CD4-positive, alpha-beta T cell (primary cell): Measurements from ENCODE around the gene CARD16. TPM values are rescaled to one million over a fixed set of nuclear protein-coding genes. Genes with fewer than 3 reads are reported as not detected.

Experiments
- ATAC-seq: fragments of 200-7000 bp; cut with Tn5 transposase; one replicate; pipeline ENCODE4 v1.10.0; 2022; ENCODE audit warnings: mild to moderate bottlenecking; ENCODE audit not compliant: poor library complexity
- CTCF ChIA-PET: fragments of 350-600 bp; sonication (Branson Sonifier 250); formaldehyde crosslinking; loops from one replicate; lab custom pipeline; 2021; ENCODE audit warnings: antibody characterized with exemption, inconsistent platforms; lab: Charles Lee
- POLR2A ChIA-PET: fragments of 350-600 bp; sonication (Branson Sonifier 250); formaldehyde crosslinking; loops from one replicate; lab custom pipeline; 2021; ENCODE audit warnings: antibody characterized with exemption, inconsistent platforms; lab: Charles Lee
- DNase-seq, 14 experiments: peaks; one replicate each; pipeline ENCODE4 v3.0.0-alpha.2; 2013 to 2020; ENCODE audit warnings: mixed read lengths in 2 of 14
- H3K27ac ChIP-seq, 2 donors: one replicate each; pipeline versions ENCODE4 v1.5.1 to v1.7.0; 2013; ENCODE audit warnings: low read length in 2 of 2, low read depth in 1 of 2, mild to moderate bottlenecking in 1 of 2
- H3K27me3 ChIP-seq, 2 experiments: 1 replicate in 1 of 2; 2 replicates in 1 of 2; pipeline versions ENCODE4 v1.6.1 to v1.7.0; 2013; ENCODE audit warnings: low read length in 2 of 2, control low read depth in 1 of 2, mild to moderate bottlenecking in 1 of 2, moderate library complexity in 1 of 2; ENCODE audit not compliant: insufficient read depth in 2 of 2, control insufficient read depth in 1 of 2
- H3K36me3 ChIP-seq: one replicate; pipeline ENCODE4 v1.6.1; 2013; ENCODE audit warnings: low read length, control low read depth; ENCODE audit not compliant: insufficient read depth
- H3K4me1 ChIP-seq: one replicate; pipeline ENCODE4 v1.6.1; 2013; ENCODE audit warnings: low read length, control low read depth; ENCODE audit not compliant: insufficient read depth
- H3K4me3 ChIP-seq: one replicate; pipeline ENCODE4 v1.5.1; 2013; ENCODE audit warnings: mild to moderate bottlenecking, low read length, moderate library complexity
- H3K9me3 ChIP-seq, 2 experiments: 1 replicate in 1 of 2; 2 replicates in 1 of 2; pipeline versions ENCODE4 v1.6.1 to v1.7.0; 2013; ENCODE audit warnings: low read length in 2 of 2, mild to moderate bottlenecking in 2 of 2, control low read depth in 1 of 2, moderate library complexity in 1 of 2; ENCODE audit not compliant: control insufficient read depth in 1 of 2, insufficient read depth in 1 of 2
- H3K27ac Mint-ChIP-seq: one replicate; pipeline ENCODE4 v1.8.0; 2020; ENCODE audit warnings: mixed read lengths
- H3K27me3 Mint-ChIP-seq: one replicate; pipeline ENCODE4 v1.8.0; 2021; ENCODE audit warnings: mixed read lengths
- H3K36me3 Mint-ChIP-seq: one replicate; pipeline ENCODE4 v1.8.0; 2021; ENCODE audit warnings: low read depth, mixed read lengths
- H3K4me1 Mint-ChIP-seq: one replicate; pipeline ENCODE4 v1.8.0; 2021; ENCODE audit warnings: low read depth, mixed read lengths
- H3K4me3 Mint-ChIP-seq: one replicate; pipeline ENCODE4 v1.8.0; 2020; ENCODE audit warnings: mild to moderate bottlenecking, mixed read lengths
- H3K9me3 Mint-ChIP-seq: one replicate; pipeline ENCODE4 v1.8.0; 2020; ENCODE audit warnings: mixed read lengths
- CTCF ChIP-seq: fragments of 200-600 bp; IDR thresholded peaks from one replicate; pipeline ENCODE4 v1.8.0; 2022; ENCODE audit warnings: antibody characterized with exemption, mild to moderate bottlenecking
- intact Hi-C, 2 experiments: fragments of 100-400 bp; cut with DNase I in 1 of 2; cut with micrococcal nuclease in 1 of 2; formaldehyde crosslinking; loops; one replicate each; pipeline versions ENCODE4 v1.15.1 to v1.9.0; 2023 to 2025; cut with DNase I, micrococcal nuclease
- total RNA-seq, 174 experiments: library from RNA in 2 of 174; stranded (reverse) in 2 of 174; gene quantifications; one replicate each; pipeline ENCODE4 v1.2.3 and lab custom pipeline; 2021 to 2026

The CARD16 gene
- total RNA-seq, 2 experiments from 2014 or later: 22.4 to 23.6 TPM

DNA sequence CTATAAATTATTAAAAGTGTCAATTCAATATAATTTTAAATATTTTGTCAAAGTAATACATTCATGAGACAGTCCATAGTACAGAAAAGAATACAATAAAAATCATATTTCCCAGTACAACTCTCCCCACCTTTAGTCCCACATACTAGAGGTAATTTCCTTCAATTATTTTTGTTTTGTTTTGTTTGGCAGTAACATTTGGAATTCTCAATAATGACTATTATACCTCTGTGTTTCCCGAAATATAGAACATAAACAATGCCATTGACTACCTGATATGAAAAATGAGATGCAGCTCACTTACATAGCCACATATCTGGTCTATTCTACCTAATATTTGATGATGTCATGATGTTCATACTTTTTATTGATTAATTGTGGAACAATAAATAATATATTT is 52.4 kb downstream of the CARD16 start:
- no peaks in the 10 kb centered on the region for H3K36me3 Mint-ChIP-seq
- ATAC-seq (no peak), DNase-seq (no peak)
- CTCF ChIA-PET: no interaction called here
- TF ChIP-seq CTCF: no peak
- no peak overlapping the region for H3K4me3 Mint-ChIP-seq
- no peaks in the 10 kb centered on the region for H3K27me3 Mint-ChIP-seq
- Histone ChIP-seq H3K9me3 (no peaks in the 10 kb centered on the region), H3K36me3 (no peaks in the 10 kb centered on the region), H3K27ac (no peak overlapping the region), H3K4me3 (no peak overlapping the region), H3K4me1 (no peaks in the 10 kb centered on the region), H3K27me3 (no peaks in the 10 kb centered on the region)
- POLR2A ChIA-PET: no interaction called here
- no peaks in the 10 kb centered on the region for H3K4me1 Mint-ChIP-seq
- H3K27ac Mint-ChIP-seq: no peak overlapping the region
- intact Hi-C loops: no loop called here
- H3K9me3 Mint-ChIP-seq: peaks cover 5% of the 10 kb centered on the region

DNA sequence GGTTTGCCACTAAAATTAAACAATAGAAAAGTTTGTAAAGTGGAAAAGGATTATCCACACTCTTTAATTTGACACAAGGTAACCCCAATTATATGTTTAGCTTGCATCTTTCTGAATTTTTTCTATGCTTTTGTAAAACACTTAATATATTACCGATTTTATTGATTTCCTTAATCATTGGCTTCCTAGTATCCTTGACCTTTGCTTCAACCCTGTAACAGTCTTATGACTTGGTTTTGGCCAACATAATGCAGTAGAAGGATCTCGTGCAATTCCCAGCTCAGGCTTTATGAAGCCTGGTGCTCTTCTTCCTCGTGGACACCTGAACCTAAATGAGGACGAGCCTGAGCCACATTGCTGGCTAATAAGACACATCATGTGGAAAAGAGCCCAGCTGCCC is 53.1 kb downstream of the CARD16 start:
- Histone ChIP-seq H3K36me3 (no peaks in the 10 kb centered on the region), H3K27ac (no peak overlapping the region), H3K4me3 (no peak overlapping the region), H3K9me3 (peaks cover 0 to 2% of the 10 kb centered on the region in 2 experiments), H3K4me1 (no peaks in the 10 kb centered on the region), H3K27me3 (no peaks in the 10 kb centered on the region)
- no peak for DNase-seq
- Mint-ChIP-seq H3K4me3 (no peak overlapping the region), H3K27me3 (no peaks in the 10 kb centered on the region), H3K36me3 (no peaks in the 10 kb centered on the region), H3K27ac (no peak overlapping the region), H3K4me1 (no peaks in the 10 kb centered on the region), H3K9me3 (peaks cover 5% of the 10 kb centered on the region)
- CTCF ChIA-PET: no interaction called here
- ATAC-seq: no peak
- POLR2A ChIA-PET: no interaction called here
- intact Hi-C loops: no loop called here
- no peak for TF ChIP-seq CTCF

Other genes with a start within 250 kb of the CARD16 start
- not detected for gene CASP12, start 146.9 kb downstream of the CARD16 start, total RNA-seq
- 10 to 100 TPM; 54.3 to 56.3 TPM for gene CASP4, start 76.8 kb downstream of the CARD16 start, total RNA-seq
- gene CASP5, start 22.2 kb downstream of the CARD16 start, total RNA-seq: not detected
- gene CASP1, start 10.2 kb downstream of the CARD16 start, total RNA-seq: 10 to 100 TPM; 15.6 to 17.6 TPM
- gene CARD18, start 94.4 kb upstream of the CARD16 start, total RNA-seq: not detected